ENCODE results near the gene MC3R.

Gene MC3R

GRCh38 chr20:56249956-56250355 is 1.4 kb downstream of the MC3R start:
- no peak for DNase-seq (ENCODE audit: low read depth in 2 of 2)

GRCh38 chr20:56257604-56258003 is 9.1 kb downstream of the MC3R start:
- no peak for DNase-seq (ENCODE audit: low read depth in 2 of 2)

GRCh38 chr20:56259948-56260347 is 11.4 kb downstream of the MC3R start:
- no peak for DNase-seq (ENCODE audit: low read depth in 2 of 2)

DNA sequence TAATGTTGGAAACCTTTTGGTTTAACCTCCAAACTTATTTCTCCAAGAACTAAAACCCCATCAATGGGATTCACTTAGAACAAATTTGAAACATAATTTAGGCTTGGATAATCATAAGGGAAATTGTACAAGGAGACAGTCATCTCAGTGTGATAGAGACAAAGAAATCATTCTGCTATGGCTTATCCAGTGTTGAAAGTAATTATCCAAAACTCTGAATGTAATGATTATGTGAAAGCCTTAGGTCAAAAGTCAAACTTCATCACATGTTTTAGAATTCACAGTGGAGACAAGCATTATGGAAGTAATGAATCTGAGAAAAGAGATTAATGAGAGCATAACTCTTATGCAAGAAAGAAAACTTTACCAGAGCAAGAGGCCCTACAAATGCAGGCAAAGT is 20.0 kb downstream of the MC3R start:
- no peak for DNase-seq (ENCODE audit: low read depth in 2 of 2)

- DNase-seq (ENCODE audit: low read depth in 2 of 2) = no peak
Observed at GRCh38 chr20:56271974-56272373, 23.4 kb downstream of the MC3R start.

GRCh38 chr20:56273491-56273890 is 25.0 kb downstream of the MC3R start:
- no peak for DNase-seq (ENCODE audit: low read depth in 2 of 2)

- no peak for DNase-seq (ENCODE audit: low read depth in 2 of 2)
Observed at GRCh38 chr20:56274156-56274555, 25.6 kb downstream of the MC3R start.

- no peak for DNase-seq (ENCODE audit: low read depth in 2 of 2)
Observed at GRCh38 chr20:56278196-56278595, 29.7 kb downstream of the MC3R start.

- DNase-seq (ENCODE audit: low read depth in 2 of 2) = no peak
Observed at GRCh38 chr20:56285496-56285895, 37.0 kb downstream of the MC3R start.

DNA sequence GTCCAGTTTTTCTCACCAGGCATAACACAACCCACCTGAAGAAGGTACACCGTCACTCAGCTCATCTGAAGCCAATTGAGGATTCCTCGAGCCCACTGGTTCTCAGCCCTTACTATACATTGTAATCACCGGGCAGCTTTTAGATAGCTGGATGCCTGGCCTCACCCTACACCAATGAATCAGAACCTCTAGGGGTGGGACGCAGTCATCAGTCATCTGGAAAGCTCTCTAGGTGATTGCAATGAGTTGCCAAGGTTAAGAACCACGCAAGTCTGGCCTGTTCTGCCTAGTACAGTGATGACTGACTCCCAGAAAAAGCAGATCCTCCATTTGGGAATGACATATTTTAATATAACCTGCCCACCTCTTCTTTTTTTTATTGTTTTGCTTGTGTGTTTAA is 41.1 kb downstream of the MC3R start:
- no peak for DNase-seq (ENCODE audit: low read depth in 2 of 2)

DNA sequence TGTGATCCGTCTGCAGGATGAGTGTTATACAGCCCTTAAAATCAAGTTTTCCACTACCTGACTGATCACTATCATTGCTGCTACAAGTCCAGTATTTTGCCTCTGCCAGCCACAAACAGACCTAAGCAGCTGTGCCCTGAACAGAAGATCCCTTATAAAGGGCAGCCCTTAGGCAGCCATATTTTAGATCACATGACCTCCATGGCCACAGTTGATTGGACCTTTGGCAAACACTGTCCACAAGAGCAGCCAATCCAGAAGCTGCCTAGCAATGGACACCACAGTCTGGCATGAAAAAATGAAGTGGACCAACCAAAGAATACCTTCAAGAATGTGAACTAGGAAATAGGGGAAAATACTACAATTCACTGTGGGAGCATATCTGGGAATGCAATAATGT is 50.8 kb downstream of the MC3R start:
- no peak for DNase-seq (ENCODE audit: low read depth in 2 of 2)
